Liver (tissue), 9 donors: Measurements from ENCODE around the gene ZAP70. TPM values are rescaled to one million over a fixed set of nuclear protein-coding genes. Genes with fewer than 3 reads are reported as not detected.

ENCODE experiments used
- DNase-seq: peaks from one replicate; pipeline ENCODE4 v3.0.0-alpha.2; 2017; ENCODE audit warnings: low spot score
- H3K27ac ChIP-seq, 2 donors: one replicate each; pipeline ENCODE4 v1.7.0; 2013; ENCODE audit warnings: inconsistent platforms in 2 of 2, low read length in 2 of 2, control low read depth in 1 of 2, low read depth in 1 of 2, mild to moderate bottlenecking in 1 of 2
- H3K27me3 ChIP-seq, 4 donors: one replicate each; pipeline versions ENCODE4 v1.6.1 to v1.7.0; 2013; ENCODE audit warnings: low read length in 3 of 4, inconsistent platforms in 1 of 4, mild to moderate bottlenecking in 1 of 4, moderate library complexity in 1 of 4; ENCODE audit not compliant: control insufficient read depth in 4 of 4, insufficient read depth in 4 of 4
- H3K36me3 ChIP-seq, 4 donors: one replicate each; pipeline versions ENCODE4 v1.6.1 to v1.7.0; 2013; ENCODE audit warnings: low read length in 3 of 4, mild to moderate bottlenecking in 3 of 4, low read depth in 1 of 4, moderate library complexity in 1 of 4; ENCODE audit not compliant: control insufficient read depth in 4 of 4, insufficient read depth in 3 of 4
- H3K4me1 ChIP-seq, 4 donors: one replicate each; pipeline versions ENCODE4 v1.6.1 to v1.7.0; 2013; ENCODE audit warnings: low read length in 3 of 4, mild to moderate bottlenecking in 3 of 4, moderate library complexity in 1 of 4; ENCODE audit not compliant: control insufficient read depth in 4 of 4, insufficient read depth in 4 of 4
- H3K4me3 ChIP-seq, 3 donors: one replicate each; pipeline versions ENCODE4 v1.6.1 to v1.7.0; 2013; ENCODE audit warnings: low read length in 3 of 3, control low read depth in 1 of 3, low read depth in 1 of 3, mild to moderate bottlenecking in 1 of 3
- H3K9ac ChIP-seq, 2 donors: one replicate each; pipeline ENCODE4 v1.7.0; 2013; ENCODE audit warnings: low read length in 2 of 2, mild to moderate bottlenecking in 2 of 2, moderate library complexity in 2 of 2, control low read depth in 1 of 2, low read depth in 1 of 2
- H3K9me3 ChIP-seq, 4 donors: one replicate each; pipeline versions ENCODE4 v1.6.1 to v1.7.0; 2013; ENCODE audit warnings: low read length in 3 of 4; ENCODE audit not compliant: control insufficient read depth in 4 of 4
- ATF3 ChIP-seq: IDR thresholded peaks from 2 replicates; pipeline ENCODE4 v1.6.1; 2016; ENCODE audit warnings: antibody characterized with exemption
- CTCF ChIP-seq: fragments of 150-350 bp; IDR thresholded peaks from 2 replicates; pipeline ENCODE4 v1.5.1; 2017; ENCODE audit warnings: improper control_type of control experiment, low read depth, low read length; ENCODE audit not compliant: missing input control
- EGR1 ChIP-seq, 2 donors: IDR thresholded peaks; 2 replicates each; pipeline ENCODE4 v1.6.1; 2016 to 2018; ENCODE audit warnings: antibody characterized with exemption in 2 of 2, low read depth in 2 of 2
- FOXA1 ChIP-seq: IDR thresholded peaks from 2 replicates; pipeline ENCODE4 v1.6.1; 2016; ENCODE audit warnings: antibody characterized with exemption
- FOXA2 ChIP-seq: IDR thresholded peaks from 2 replicates; pipeline ENCODE4 v1.6.1; 2016; ENCODE audit warnings: antibody characterized with exemption
- GABPA ChIP-seq, 2 donors: IDR thresholded peaks in 1 of 2; conservative IDR thresholded peaks in 1 of 2; 2 replicates each; pipeline ENCODE4 v1.6.1; 2016; ENCODE audit warnings: antibody characterized with exemption in 2 of 2, mild to moderate bottlenecking in 1 of 2, moderate library complexity in 1 of 2
- HNF4A ChIP-seq, 2 donors: conservative IDR thresholded peaks; 2 replicates each; pipeline ENCODE4 v1.6.1; 2016; ENCODE audit warnings: antibody characterized with exemption in 2 of 2, mild to moderate bottlenecking in 2 of 2
- HNF4G ChIP-seq: IDR thresholded peaks from 2 replicates; pipeline ENCODE4 v1.6.1; 2016; ENCODE audit warnings: antibody characterized with exemption
- JUND ChIP-seq, 2 donors: IDR thresholded peaks; 2 replicates each; pipeline ENCODE4 v1.6.1; 2016; ENCODE audit warnings: antibody characterized with exemption in 2 of 2
- NR2F2 ChIP-seq: IDR thresholded peaks from 2 replicates; pipeline ENCODE4 v1.6.1; 2016; ENCODE audit warnings: antibody characterized with exemption
- RAD21 ChIP-seq, 2 donors: IDR thresholded peaks; 2 replicates each; pipeline ENCODE4 v1.6.1; 2016; ENCODE audit warnings: antibody characterized with exemption in 2 of 2, mild to moderate bottlenecking in 2 of 2
- RXRA ChIP-seq, 2 donors: IDR thresholded peaks; 2 replicates each; pipeline ENCODE4 v1.6.1; 2017 to 2018; ENCODE audit warnings: antibody characterized with exemption in 2 of 2, mild to moderate bottlenecking in 1 of 2
- SP1 ChIP-seq: IDR thresholded peaks from 2 replicates; pipeline ENCODE4 v1.6.1; 2018; ENCODE audit warnings: antibody characterized with exemption, mild to moderate bottlenecking
- TAF1 ChIP-seq: conservative IDR thresholded peaks from 2 replicates; pipeline ENCODE4 v1.6.1; 2016; ENCODE audit warnings: antibody characterized with exemption, mild to moderate bottlenecking
- YY1 ChIP-seq: IDR thresholded peaks from 2 replicates; pipeline ENCODE4 v1.6.1; 2016; ENCODE audit warnings: antibody characterized with exemption, mild to moderate bottlenecking
- WGBS: extraction: QIAGEN DNeasy Blood & Tissue Kit; methylation state at CpG from one replicate; pipeline ENCODE4 v1.1.7; 2013; 5-methylcytosine and 5-hydroxymethylcytosine counted together
- polyA plus RNA-seq, 2 donors: library from polyadenylated mRNA; stranded (reverse) in 1 of 2; unstranded in 1 of 2; fragments of 200-250 nt in 1 of 2; fragments of >200 nt in 1 of 2; fragmentation: Nextera tagmentation in 1 of 2; extraction: Ambion mirVana in 1 of 2; gene quantifications; one replicate each; pipeline versions ENCODE4 v1.2.1 to v1.2.3, GENCODE V29; 2013 to 2015
- total RNA-seq, 2 donors: library from RNA; depleted of rRNA; stranded (reverse); fragments of >200 nt; gene quantifications; one replicate each; pipeline ENCODE4 v1.2.3, GENCODE V29; 2014
- TF ChIP-seq, protein P1 (sequence below): IDR thresholded peaks from 2 replicates; pipeline ENCODE4 v1.6.1; 2016; ENCODE audit warnings: antibody characterized with exemption
- TF ChIP-seq, protein P2 (sequence below): IDR thresholded peaks from 2 replicates; pipeline ENCODE4 v1.6.1; 2016; ENCODE audit warnings: antibody characterized with exemption, mild to moderate bottlenecking
- TF ChIP-seq, protein P3 (sequence below): IDR thresholded peaks from 2 replicates; pipeline ENCODE4 v1.6.1; 2016; ENCODE audit warnings: antibody characterized with exemption
- donor health status: healthy.
- donor health status: healthy.
- donor health status: healthy.
- donor health status: healthy.
- donor health status: healthy.

Gene ZAP70
- total and polyA plus RNA-seq, 4 donors, result 1.2 to 4.9 (median 1.4) TPM

- Histone ChIP-seq H3K9me3 (no peaks in the 10 kb centered on the region), H3K36me3 (no peaks in the 10 kb centered on the region), H3K4me3 (no peak overlapping the region), H3K27me3 (no peaks in the 10 kb centered on the region), H3K9ac (no peak overlapping the region), H3K27ac (no peak overlapping the region), H3K4me1 (no peaks in the 10 kb centered on the region)
- whole genome bisulfite sequencing, result 88% methylated on average over 20 of the region's 20 CpGs
- no peak for DNase-seq
- TF ChIP-seq, protein P1, sequence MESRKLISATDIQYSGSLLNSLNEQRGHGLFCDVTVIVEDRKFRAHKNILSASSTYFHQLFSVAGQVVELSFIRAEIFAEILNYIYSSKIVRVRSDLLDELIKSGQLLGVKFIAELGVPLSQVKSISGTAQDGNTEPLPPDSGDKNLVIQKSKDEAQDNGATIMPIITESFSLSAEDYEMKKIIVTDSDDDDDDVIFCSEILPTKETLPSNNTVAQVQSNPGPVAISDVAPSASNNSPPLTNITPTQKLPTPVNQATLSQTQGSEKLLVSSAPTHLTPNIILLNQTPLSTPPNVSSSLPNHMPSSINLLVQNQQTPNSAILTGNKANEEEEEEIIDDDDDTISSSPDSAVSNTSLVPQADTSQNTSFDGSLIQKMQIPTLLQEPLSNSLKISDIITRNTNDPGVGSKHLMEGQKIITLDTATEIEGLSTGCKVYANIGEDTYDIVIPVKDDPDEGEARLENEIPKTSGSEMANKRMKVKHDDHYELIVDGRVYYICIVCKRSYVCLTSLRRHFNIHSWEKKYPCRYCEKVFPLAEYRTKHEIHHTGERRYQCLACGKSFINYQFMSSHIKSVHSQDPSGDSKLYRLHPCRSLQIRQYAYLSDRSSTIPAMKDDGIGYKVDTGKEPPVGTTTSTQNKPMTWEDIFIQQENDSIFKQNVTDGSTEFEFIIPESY, result no peak
- no peak for TF ChIP-seq GABPA (IDR thresholded peaks at IDR 0.05 in 1 of 2, conservative IDR thresholded peaks at IDR 0.05 in 1 of 2)
- no peak for TF ChIP-seq FOXA1
- no peak for TF ChIP-seq RXRA (IDR thresholded peaks at IDR 0.05)
- TF ChIP-seq HNF4G, result no peak
- TF ChIP-seq JUND (IDR thresholded peaks at IDR 0.05), result no peak
- TF ChIP-seq TAF1, result no peak
- TF ChIP-seq HNF4A (conservative IDR thresholded peaks at IDR 0.05), result no peak
- no peak for TF ChIP-seq YY1
- no peak for TF ChIP-seq RAD21 (IDR thresholded peaks at IDR 0.05)
- no peak for TF ChIP-seq NR2F2
- TF ChIP-seq, protein P2, sequence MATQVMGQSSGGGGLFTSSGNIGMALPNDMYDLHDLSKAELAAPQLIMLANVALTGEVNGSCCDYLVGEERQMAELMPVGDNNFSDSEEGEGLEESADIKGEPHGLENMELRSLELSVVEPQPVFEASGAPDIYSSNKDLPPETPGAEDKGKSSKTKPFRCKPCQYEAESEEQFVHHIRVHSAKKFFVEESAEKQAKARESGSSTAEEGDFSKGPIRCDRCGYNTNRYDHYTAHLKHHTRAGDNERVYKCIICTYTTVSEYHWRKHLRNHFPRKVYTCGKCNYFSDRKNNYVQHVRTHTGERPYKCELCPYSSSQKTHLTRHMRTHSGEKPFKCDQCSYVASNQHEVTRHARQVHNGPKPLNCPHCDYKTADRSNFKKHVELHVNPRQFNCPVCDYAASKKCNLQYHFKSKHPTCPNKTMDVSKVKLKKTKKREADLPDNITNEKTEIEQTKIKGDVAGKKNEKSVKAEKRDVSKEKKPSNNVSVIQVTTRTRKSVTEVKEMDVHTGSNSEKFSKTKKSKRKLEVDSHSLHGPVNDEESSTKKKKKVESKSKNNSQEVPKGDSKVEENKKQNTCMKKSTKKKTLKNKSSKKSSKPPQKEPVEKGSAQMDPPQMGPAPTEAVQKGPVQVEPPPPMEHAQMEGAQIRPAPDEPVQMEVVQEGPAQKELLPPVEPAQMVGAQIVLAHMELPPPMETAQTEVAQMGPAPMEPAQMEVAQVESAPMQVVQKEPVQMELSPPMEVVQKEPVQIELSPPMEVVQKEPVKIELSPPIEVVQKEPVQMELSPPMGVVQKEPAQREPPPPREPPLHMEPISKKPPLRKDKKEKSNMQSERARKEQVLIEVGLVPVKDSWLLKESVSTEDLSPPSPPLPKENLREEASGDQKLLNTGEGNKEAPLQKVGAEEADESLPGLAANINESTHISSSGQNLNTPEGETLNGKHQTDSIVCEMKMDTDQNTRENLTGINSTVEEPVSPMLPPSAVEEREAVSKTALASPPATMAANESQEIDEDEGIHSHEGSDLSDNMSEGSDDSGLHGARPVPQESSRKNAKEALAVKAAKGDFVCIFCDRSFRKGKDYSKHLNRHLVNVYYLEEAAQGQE, result no peak
- TF ChIP-seq, protein P3, sequence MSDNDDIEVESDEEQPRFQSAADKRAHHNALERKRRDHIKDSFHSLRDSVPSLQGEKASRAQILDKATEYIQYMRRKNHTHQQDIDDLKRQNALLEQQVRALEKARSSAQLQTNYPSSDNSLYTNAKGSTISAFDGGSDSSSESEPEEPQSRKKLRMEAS, result no peak
- no peak for TF ChIP-seq ATF3
- TF ChIP-seq SP1, result no peak
- no peak for TF ChIP-seq FOXA2
- no peak for TF ChIP-seq EGR1 (IDR thresholded peaks at IDR 0.05; ENCODE audit: low read depth in 2 of 2)
- no peak for TF ChIP-seq CTCF
Measured at GRCh38 chr2:97736608-97737330, 23.4 kb downstream of the ZAP70 start.
